ENCODE measurements around the gene RAB37. TPM values are rescaled to one million over a fixed set of nuclear protein-coding genes. Genes with fewer than 3 reads are reported as not detected.

The RAB37 gene
- total RNA-seq, 1 donor from 2014 or later, result under 0.01 TPM

DNA sequence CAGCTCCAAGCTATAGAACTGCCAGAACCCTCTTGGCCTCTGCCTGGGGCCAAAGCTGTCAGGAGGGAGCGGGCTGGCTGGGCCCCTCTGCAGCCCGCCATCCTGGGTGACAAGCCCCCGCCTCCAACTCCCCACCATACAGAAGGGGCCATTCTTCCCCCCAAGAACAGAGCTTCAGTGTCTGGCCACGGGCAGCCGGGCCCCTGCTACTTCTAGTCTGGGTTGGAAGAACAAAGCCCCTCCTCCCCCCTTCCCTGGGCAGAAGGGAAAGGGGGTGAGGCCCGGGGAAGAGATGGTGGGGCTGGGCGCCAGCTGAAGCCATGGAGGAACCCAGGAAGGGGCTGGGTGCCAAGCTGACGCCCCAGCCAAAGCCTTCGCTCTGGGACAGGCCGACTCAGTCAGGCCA is 30.1 kb downstream of the RAB37 start:
- DNase-seq (ENCODE audit: low read depth) (no peak), FAIRE-seq (no peak)
- H3K4me3 ChIP-seq (ENCODE audit: low read depth, low read length), result no peak overlapping the region
- no peaks in the 10 kb centered on the region for H3K27me3 ChIP-seq (ENCODE audit: control insufficient read depth, insufficient read depth, low read length)
- peaks cover 23% of the 10 kb centered on the region for H3K36me3 ChIP-seq (ENCODE audit: control insufficient read depth, insufficient read depth, low read length)
- TF ChIP-seq, protein P1, sequence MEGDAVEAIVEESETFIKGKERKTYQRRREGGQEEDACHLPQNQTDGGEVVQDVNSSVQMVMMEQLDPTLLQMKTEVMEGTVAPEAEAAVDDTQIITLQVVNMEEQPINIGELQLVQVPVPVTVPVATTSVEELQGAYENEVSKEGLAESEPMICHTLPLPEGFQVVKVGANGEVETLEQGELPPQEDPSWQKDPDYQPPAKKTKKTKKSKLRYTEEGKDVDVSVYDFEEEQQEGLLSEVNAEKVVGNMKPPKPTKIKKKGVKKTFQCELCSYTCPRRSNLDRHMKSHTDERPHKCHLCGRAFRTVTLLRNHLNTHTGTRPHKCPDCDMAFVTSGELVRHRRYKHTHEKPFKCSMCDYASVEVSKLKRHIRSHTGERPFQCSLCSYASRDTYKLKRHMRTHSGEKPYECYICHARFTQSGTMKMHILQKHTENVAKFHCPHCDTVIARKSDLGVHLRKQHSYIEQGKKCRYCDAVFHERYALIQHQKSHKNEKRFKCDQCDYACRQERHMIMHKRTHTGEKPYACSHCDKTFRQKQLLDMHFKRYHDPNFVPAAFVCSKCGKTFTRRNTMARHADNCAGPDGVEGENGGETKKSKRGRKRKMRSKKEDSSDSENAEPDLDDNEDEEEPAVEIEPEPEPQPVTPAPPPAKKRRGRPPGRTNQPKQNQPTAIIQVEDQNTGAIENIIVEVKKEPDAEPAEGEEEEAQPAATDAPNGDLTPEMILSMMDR (IDR thresholded peaks at IDR 0.05; ENCODE audit: insufficient read depth, low read length, severe bottlenecking), result no peak

DNA sequence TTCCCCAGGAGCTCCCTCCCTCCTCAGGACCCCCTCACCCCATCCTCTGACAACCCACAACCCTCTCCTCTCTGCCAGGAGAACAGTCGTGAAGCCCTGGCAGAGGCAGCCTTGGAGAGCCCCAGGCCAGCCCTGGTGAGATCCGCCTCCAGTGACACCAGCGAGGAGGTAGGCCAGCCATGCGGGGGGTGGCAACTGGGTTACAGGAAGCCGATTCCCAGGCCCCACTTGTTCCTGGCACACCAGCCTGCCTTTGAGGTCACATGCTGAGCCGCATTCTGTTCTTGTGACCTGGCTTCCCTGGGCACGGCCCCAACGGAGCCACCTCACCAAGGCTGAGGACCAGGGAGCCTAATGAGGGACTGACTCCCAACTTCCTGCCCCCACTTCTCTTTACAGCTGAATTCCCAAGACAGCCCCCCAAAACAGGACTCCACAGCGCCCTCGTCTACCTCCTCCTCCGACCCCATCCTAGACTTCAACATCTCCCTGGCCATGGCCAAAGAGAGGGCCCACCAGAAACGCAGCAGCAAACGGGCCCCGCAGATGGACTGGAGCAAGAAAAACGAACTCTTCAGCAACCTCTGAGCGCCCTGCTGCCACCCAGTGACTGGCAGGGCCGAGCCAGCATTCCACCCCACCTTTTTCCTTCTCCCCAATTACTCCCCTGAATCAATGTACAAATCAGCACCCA is 31.2 kb downstream of the RAB37 start:
- DNase-seq (ENCODE audit: low read depth), result no peak
- peak; percentile 55 for FAIRE-seq
- Histone ChIP-seq H3K27me3 (ENCODE audit: control insufficient read depth, insufficient read depth, low read length) (no peaks in the 10 kb centered on the region), H3K4me3 (ENCODE audit: low read depth, low read length) (no peak overlapping the region), H3K36me3 (ENCODE audit: control insufficient read depth, insufficient read depth, low read length) (peaks cover 33% of the 10 kb centered on the region)
- TF ChIP-seq, protein P1 (IDR thresholded peaks at IDR 0.05; ENCODE audit: insufficient read depth, low read length, severe bottlenecking), result no peak

DNA sequence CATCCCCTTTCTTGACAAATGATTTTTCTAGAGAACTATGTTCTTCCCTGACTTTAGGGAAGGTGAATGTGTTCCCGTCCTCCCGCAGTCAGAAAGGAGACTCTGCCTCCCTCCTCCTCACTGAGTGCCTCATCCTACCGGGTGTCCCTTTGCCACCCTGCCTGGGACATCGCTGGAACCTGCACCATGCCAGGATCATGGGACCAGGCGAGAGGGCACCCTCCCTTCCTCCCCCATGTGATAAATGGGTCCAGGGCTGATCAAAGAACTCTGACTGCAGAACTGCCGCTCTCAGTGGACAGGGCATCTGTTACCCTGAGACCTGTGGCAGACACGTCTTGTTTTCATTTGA is 31.7 kb downstream of the RAB37 start:
- H3K36me3 ChIP-seq (ENCODE audit: control insufficient read depth, insufficient read depth, low read length), result peaks cover 37% of the 10 kb centered on the region
- DNase-seq (ENCODE audit: low read depth), result no peak
- TF ChIP-seq, protein P1 (IDR thresholded peaks at IDR 0.05; ENCODE audit: insufficient read depth, low read length, severe bottlenecking), result no peak
- H3K27me3 ChIP-seq (ENCODE audit: control insufficient read depth, insufficient read depth, low read length), result no peaks in the 10 kb centered on the region
- H3K4me3 ChIP-seq (ENCODE audit: low read depth, low read length), result no peak overlapping the region
- no peak for FAIRE-seq

DNA sequence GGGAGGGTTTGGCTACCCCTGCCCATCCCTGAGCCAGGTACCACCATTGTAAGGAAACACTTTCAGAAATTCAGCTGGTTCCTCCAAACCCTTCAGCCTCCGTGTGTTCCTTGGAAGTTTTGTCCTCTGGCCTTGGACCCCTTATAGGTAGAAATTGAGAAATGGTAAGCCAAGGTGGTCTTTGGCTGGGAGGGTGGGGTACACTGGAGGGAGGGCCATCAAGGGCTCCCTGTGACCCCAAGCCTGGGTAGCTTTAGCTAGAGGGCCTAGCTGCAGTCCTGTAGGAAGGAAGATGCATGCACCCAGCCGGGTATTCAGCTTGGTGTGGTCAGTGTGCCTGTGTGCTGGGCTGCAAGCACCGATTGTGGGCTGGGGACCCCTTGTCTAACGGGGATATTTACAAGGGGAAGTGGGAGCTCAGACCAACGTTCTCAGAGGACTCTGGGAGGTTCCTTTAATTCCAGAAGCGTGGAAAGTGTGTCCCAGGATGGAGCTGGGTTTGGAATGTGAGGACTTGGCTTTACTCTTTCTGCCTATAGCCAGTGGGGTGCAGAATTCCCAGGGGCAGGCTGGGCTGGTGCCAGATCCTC is 32.3 kb downstream of the RAB37 start:
- no peak for FAIRE-seq
- no peak for DNase-seq (ENCODE audit: low read depth)
- Histone ChIP-seq H3K4me3 (ENCODE audit: low read depth, low read length) (no peak overlapping the region), H3K27me3 (ENCODE audit: control insufficient read depth, insufficient read depth, low read length) (no peaks in the 10 kb centered on the region), H3K36me3 (ENCODE audit: control insufficient read depth, insufficient read depth, low read length) (peaks cover 37% of the 10 kb centered on the region)
- TF ChIP-seq, protein P1 (IDR thresholded peaks at IDR 0.05; ENCODE audit: insufficient read depth, low read length, severe bottlenecking), result no peak

DNA sequence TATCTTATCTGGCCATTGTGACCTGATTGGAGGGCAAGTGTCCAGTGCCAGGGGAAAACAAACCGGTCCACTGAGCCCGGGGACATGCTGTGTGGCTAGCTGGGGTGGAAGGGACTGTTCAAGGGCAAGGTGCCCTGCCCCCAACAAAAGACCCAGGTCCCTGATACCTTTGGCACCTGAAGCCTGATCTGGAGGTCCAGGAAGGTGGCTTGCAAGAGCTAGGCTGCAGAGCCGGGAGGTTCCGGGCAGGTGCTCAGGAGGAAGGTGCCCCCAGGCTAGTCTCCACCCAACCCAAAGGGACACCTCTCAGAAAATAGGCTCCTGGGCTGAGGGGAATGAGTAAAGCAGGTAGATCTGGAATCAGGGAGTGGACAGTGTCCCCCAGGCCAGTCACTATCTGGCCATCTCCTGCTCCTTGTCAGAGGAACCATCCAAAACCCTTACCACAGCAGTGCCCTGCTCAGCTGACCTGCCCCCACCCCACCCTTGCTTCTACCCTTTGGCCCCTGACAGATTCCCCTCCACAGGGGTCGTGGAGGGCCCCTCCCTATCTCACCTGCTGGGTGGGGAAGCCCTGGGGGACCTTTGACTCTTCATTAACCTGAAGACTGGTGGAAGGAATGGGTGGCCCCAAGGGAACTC is 32.9 kb downstream of the RAB37 start:
- FAIRE-seq, result peak; percentile 28
- Histone ChIP-seq H3K4me3 (ENCODE audit: low read depth, low read length) (no peak overlapping the region), H3K27me3 (ENCODE audit: control insufficient read depth, insufficient read depth, low read length) (no peaks in the 10 kb centered on the region), H3K36me3 (ENCODE audit: control insufficient read depth, insufficient read depth, low read length) (peaks cover 35% of the 10 kb centered on the region)
- no peak for DNase-seq (ENCODE audit: low read depth)
- TF ChIP-seq, protein P1 (IDR thresholded peaks at IDR 0.05; ENCODE audit: insufficient read depth, low read length, severe bottlenecking), result no peak

Measured in bronchial epithelial cell (primary cell).